HG02981 (cell line): ENCODE measurements around the gene SLC43A2.

Source experiments
- ATAC-seq: cut with Tn5 transposase; IDR thresholded peaks from one replicate; pipeline ENCODE4 v1.9.1; 2021; ENCODE audit warnings: mild to moderate bottlenecking, moderate library complexity; ENCODE audit not compliant: unreplicated experiment

The SLC43A2 gene

GRCh38 chr17:1624650-1625049, 4.0 kb downstream of the SLC43A2 start:
- ATAC-seq, result no peak

GRCh38 chr17:1623057-1623630, 5.5 kb downstream of the SLC43A2 start:
- no peak for ATAC-seq

- ATAC-seq, result no peak
Measured at GRCh38 chr17:1621273-1621954, 7.2 kb downstream of the SLC43A2 start.

- ATAC-seq, result no peak
Measured at GRCh38 chr17:1620486-1620885, 8.1 kb downstream of the SLC43A2 start.

- no peak for ATAC-seq
Measured at GRCh38 chr17:1617620-1618174, 10.9 kb downstream of the SLC43A2 start.

GRCh38 chr17:1616101-1616500, 12.5 kb downstream of the SLC43A2 start:
- no peak for ATAC-seq

- ATAC-seq, result no peak
Measured at GRCh38 chr17:1612400-1612799, 16.2 kb downstream of the SLC43A2 start.

GRCh38 chr17:1611715-1612114, 16.9 kb downstream of the SLC43A2 start:
- no peak for ATAC-seq

GRCh38 chr17:1608676-1609075, 20.0 kb downstream of the SLC43A2 start:
- ATAC-seq, result no peak

- no peak for ATAC-seq
Measured at GRCh38 chr17:1607971-1608320, 20.7 kb downstream of the SLC43A2 start.

- ATAC-seq, result no peak
Measured at GRCh38 chr17:1606352-1606985, 22.2 kb downstream of the SLC43A2 start.

- ATAC-seq, result no peak
Measured at GRCh38 chr17:1605681-1606351, 22.8 kb downstream of the SLC43A2 start.

- ATAC-seq, result no peak
Measured at GRCh38 chr17:1604831-1605528, 23.7 kb downstream of the SLC43A2 start.

- no peak for ATAC-seq
Measured at GRCh38 chr17:1601571-1601970, 27.1 kb downstream of the SLC43A2 start.

GRCh38 chr17:1598399-1599095, 30.1 kb downstream of the SLC43A2 start:
- ATAC-seq, result no peak

GRCh38 chr17:1597861-1598342, 30.7 kb downstream of the SLC43A2 start:
- no peak for ATAC-seq

GRCh38 chr17:1593630-1593931, 35.1 kb downstream of the SLC43A2 start:
- ATAC-seq, result no peak

- peak; percentile 69 for ATAC-seq
Measured at GRCh38 chr17:1592751-1593629, 35.6 kb downstream of the SLC43A2 start.

GRCh38 chr17:1591474-1592090, 37.1 kb downstream of the SLC43A2 start:
- no peak for ATAC-seq
